T-helper 1 cell (primary cell): ENCODE measurements around the gene RHOA.

Experiments
- DNase-seq, 5 donors: peaks; one replicate each; pipeline ENCODE4 v3.0.0-alpha.2; 2012 to 2020

RHOA gene

GRCh38 chr3:49316696-49317457 lies 94.9 kb downstream of the RHOA start:
- no peak for DNase-seq

- DNase-seq, result no peak
Measured at GRCh38 chr3:49313896-49314688, 97.7 kb downstream of the RHOA start.

GRCh38 chr3:49311283-49311682 lies 100.5 kb downstream of the RHOA start:
- DNase-seq, result no peak

- no peak for DNase-seq
Measured at GRCh38 chr3:49310677-49311076, 101.1 kb downstream of the RHOA start.
